Right atrium auricular region (tissue), 2 donors: Measurements from ENCODE around the gene OPN1LW. TPM values are rescaled to one million over a fixed set of nuclear protein-coding genes. Genes with fewer than 3 reads are reported as not detected.
"Not testable (repeated sequence)": the region's sequence is repeated elsewhere in the genome, so short reads cannot be mapped to it uniquely, and the experiment has no call there.

ENCODE experiments used
- DNase-seq: peaks from one replicate; pipeline ENCODE4 v3.0.0-alpha.2; 2019; ENCODE audit warnings: low spot score
- H3K27ac ChIP-seq, 2 donors: fragments of 200-600 bp; sonication (generic); 1 replicate in 1 of 2; 2 replicates in 1 of 2; pipeline ENCODE4 v1.5.1; 2016 to 2019
- H3K27me3 ChIP-seq, 2 donors: fragments of 200-600 bp; sonication (generic); one replicate each; pipeline versions ENCODE4 v1.5.1 to v1.6.0; 2017 to 2019
- H3K36me3 ChIP-seq: fragments of 200-600 bp; sonication (generic); one replicate; pipeline ENCODE4 v1.5.1; 2016
- H3K4me1 ChIP-seq, 2 donors: fragments of 200-600 bp; sonication (generic); one replicate each; pipeline versions ENCODE4 v1.5.1 to v1.6.0; 2017 to 2019
- H3K4me3 ChIP-seq, 2 donors: fragments of 200-600 bp; sonication (generic); 1 replicate in 1 of 2; 2 replicates in 1 of 2; pipeline ENCODE4 v1.5.1; 2017 to 2019; ENCODE audit warnings: mild to moderate bottlenecking in 1 of 2, moderate library complexity in 1 of 2
- H3K9me3 ChIP-seq, 2 donors: fragments of 200-600 bp; sonication (generic); one replicate each; pipeline ENCODE4 v1.5.1; 2019
- total RNA-seq, 2 donors: library from RNA; depleted of rRNA; stranded (reverse); fragments of >200 nt; gene quantifications; one replicate each; pipeline ENCODE4 v1.1.0, GENCODE V29; 2016

OPN1LW gene
- total RNA-seq, 2 donors from 2014 or later, result not detected

- not testable (repeated sequence) for H3K4me1 ChIP-seq, H3K9me3 ChIP-seq, H3K36me3 ChIP-seq, H3K27me3 ChIP-seq, H3K4me3 ChIP-seq, H3K27ac ChIP-seq, DNase-seq
Observed at GRCh38 chrX:154194316-154194715, 50.3 kb downstream of the OPN1LW start.

- H3K4me3 ChIP-seq, H3K27ac ChIP-seq, H3K36me3 ChIP-seq, DNase-seq, H3K4me1 ChIP-seq, H3K9me3 ChIP-seq, H3K27me3 ChIP-seq: not testable (repeated sequence)
Observed at GRCh38 chrX:154196466-154196865, 52.4 kb downstream of the OPN1LW start.

Other genes starting within 250 kb of the OPN1LW start
- gene AVPR2, start 239.6 kb upstream of the OPN1LW start, total RNA-seq, result 1 to 10 TPM; 2.3 to 4.7 TPM
- 1 to 10 TPM; 7.6 to 8.9 TPM for gene ARHGAP4, start 218.0 kb upstream of the OPN1LW start, total RNA-seq
- 10 to 100 TPM; 66.5 to 70.2 TPM for gene NAA10, start 209.2 kb upstream of the OPN1LW start, total RNA-seq
- gene RENBP, start 199.6 kb upstream of the OPN1LW start, total RNA-seq, result 10 to 100 TPM in 1 of 2 donors, 1 to 10 TPM in 1; 6.2 to 10.6 TPM
- gene HCFC1, start 172.4 kb upstream of the OPN1LW start, total RNA-seq, result 10 to 100 TPM; 40.8 to 54.7 TPM
- gene TMEM187, start 171.5 kb upstream of the OPN1LW start, total RNA-seq, result 1 to 10 TPM; 4.7 to 6.4 TPM
- 10 to 100 TPM; 27.5 to 37.1 TPM for gene IRAK1, start 124.3 kb upstream of the OPN1LW start, total RNA-seq
- 10 to 100 TPM; 52.7 to 69.1 TPM for gene MECP2, start 46.5 kb upstream of the OPN1LW start, total RNA-seq
- gene OPN1MW, start 38.4 kb downstream of the OPN1LW start, total RNA-seq, result not detected
- gene OPN1MW2, start 75.5 kb downstream of the OPN1LW start, total RNA-seq, result not detected
- not detected for gene OPN1MW3, start 113.3 kb downstream of the OPN1LW start, total RNA-seq
- not detected for gene TEX28, start 150.9 kb downstream of the OPN1LW start, total RNA-seq
- gene TKTL1, start 151.6 kb downstream of the OPN1LW start, total RNA-seq, result 1 to 10 TPM; 1.1 to 4.0 TPM
- gene FLNA, start 230.4 kb downstream of the OPN1LW start, total RNA-seq, result 100 to 1,000 TPM; 263 to 419 TPM
- gene EMD, start 235.1 kb downstream of the OPN1LW start, total RNA-seq, result 10 to 100 TPM; 41.5 to 47.0 TPM